GM12873 (cell line): ENCODE measurements around the gene HES7.

Experiments
- TF ChIP-seq, protein P1 (sequence below): IDR thresholded peaks from 2 replicates; pipeline ENCODE4 v1.5.1; 2012; ENCODE audit warnings: low read depth, mild to moderate bottlenecking, moderate library complexity, low read length, control low read depth; ENCODE audit not compliant: insufficient read depth; ENCODE audit errors: missing control alignments

HES7 gene

DNA sequence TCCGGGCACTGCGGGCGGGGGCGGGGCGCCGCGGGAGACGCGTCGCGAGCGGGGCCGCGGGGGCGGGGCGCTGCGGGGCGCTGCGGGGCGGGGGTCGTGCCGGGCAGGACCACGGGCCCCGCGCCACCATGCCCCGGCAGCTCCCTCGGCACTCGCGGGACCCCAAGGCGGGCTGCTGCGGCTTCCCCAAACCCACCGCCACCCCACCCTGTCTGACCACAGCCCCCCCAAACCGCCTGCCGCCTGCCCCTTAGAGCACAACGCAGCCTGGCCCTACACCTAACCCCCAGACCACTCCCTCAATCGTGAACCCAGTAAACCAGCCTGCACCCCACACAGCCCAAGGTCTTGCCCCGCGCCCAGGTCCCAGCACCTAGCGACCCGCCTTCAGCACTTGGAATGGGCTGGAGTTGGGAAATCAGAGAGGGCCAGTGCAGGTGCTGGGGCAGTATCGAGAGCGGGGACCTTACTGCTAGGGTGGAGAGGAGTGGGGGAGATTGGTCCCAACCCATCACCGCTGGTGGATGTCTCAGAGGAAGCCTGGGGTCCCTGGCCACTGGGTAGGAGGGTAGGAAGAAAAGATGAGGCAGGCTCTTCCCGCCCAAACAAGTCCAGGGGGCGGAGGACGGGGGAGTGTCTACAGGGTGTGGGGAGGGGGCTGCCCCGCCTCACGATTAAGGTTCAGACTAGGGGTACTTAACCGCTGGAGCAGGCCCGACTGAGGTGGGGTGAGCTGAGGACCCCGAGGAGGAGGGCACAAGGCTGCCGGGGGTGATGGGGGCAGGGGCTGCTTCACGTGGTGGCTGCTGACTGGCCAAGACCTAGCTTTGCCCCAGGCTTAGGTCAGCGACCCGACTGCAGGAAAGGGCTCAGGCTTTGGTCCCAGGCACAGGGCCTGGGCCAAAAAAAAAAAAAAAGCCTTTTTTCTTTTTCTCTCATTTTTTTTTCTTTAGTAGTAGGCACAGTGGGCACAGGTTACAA lies 39.4 kb upstream of the HES7 start:
- TF ChIP-seq, protein P1, sequence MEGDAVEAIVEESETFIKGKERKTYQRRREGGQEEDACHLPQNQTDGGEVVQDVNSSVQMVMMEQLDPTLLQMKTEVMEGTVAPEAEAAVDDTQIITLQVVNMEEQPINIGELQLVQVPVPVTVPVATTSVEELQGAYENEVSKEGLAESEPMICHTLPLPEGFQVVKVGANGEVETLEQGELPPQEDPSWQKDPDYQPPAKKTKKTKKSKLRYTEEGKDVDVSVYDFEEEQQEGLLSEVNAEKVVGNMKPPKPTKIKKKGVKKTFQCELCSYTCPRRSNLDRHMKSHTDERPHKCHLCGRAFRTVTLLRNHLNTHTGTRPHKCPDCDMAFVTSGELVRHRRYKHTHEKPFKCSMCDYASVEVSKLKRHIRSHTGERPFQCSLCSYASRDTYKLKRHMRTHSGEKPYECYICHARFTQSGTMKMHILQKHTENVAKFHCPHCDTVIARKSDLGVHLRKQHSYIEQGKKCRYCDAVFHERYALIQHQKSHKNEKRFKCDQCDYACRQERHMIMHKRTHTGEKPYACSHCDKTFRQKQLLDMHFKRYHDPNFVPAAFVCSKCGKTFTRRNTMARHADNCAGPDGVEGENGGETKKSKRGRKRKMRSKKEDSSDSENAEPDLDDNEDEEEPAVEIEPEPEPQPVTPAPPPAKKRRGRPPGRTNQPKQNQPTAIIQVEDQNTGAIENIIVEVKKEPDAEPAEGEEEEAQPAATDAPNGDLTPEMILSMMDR = no peak

DNA sequence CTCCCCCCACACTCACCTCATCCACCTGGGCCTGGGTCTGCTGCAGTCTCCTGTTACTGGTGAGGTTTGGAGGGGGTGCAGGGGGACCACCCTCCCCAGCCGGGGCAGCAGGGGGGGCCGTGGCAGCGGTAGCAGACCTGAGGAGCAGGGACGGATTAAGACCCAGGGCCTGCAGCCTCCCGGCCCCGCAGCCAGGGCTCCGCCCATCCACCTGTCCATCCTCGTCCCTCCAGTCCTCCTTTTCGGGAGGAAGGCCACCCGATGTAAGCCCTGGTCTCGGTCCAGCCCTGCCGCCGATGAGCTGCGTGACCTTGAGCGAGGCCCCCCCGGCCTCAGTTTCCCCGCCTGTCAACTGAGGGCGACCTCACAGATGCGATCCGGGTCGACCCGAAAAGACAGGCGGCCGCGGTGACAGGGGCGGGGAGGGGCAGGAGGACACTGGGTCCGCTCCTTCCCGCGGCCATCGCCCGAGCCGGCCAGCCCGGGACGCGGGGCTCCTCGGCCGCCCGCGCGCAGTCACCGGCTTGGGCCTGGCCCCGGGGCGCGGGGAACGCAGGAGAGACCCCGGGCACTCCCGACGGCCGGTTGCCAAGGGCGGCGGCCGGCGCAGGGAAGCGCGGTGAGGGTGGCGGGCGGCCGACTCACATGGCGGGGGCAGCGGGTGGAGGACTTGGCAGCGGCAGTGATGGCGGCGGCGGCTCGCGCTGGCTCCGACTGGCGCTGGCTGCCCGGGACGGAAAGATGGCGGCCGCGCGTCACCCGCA lies 38.5 kb upstream of the HES7 start, which contains the start of gene VAMP2:
Gene VAMP2, minus strand, starts transcription at position 716 of the 764 bp plus-strand sequence. Its CDS starts 69 bp downstream, at position 647.
- TF ChIP-seq, protein P1 = no peak

DNA sequence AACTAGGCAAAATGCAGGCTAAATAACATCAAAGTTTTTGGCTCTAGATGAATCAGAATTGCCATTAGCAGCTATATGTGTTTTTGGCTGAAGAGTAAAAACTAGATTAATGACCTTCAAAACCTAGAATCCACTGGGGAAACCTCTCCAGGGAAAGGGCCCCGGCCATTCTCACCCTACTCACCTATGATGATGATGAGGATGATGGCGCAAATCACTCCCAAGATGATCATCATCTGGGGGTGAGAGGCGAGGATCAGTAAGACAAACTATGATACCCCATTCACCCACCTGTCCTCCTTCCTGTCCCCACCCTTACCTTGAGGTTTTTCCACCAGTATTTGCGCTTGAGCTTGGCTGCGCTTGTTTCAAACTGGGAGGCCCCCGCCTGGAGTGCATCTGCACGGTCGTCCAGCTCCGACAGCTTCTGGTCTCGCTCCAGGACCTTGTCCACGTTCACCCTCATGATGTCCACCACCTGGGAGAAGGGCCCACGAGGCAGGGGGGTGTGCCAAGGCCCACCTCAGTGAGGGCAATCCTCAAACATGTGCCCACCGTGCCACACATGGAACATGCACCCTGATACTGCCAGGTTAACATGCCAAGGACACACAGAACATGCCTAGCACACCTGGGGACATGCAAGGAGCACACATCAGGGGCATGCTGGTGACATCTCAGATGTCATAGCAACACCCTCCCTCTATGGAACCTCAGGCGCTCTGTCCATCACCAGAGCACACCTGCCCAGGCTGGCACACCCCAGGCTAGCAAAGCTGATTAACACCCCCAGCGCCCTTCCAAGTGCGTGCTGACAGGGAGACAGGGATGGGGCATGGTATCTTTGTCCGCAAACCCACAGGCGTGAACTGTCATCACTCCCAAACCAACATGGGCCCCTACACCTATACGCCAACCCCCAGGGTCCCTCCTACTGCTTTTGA lies 37.7 kb upstream of the HES7 start:
- TF ChIP-seq, protein P1 = no peak

DNA sequence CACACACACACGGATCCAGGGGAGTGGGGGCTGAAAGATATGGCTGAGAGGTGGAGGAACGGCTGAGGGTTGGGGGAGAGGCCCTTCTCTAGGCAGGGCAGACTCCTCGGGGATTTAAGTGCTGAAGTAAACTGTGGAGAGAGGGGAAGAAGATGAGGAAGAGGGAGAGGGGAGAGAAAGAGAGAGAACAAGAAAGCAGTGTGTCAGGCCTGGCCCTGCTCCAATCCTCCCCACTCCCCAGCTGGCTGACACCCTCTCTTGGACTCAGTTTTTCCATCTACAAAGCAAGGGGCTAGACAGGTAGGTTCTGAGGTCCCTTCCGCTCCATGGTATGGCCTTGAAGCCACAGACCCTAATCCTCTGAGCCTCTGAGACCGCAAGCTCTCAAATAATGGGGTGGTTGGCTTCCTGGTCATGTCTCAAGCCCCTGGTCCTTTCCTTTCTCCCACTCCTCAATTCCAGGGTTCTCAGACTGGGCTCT lies 36.9 kb upstream of the HES7 start:
- TF ChIP-seq, protein P1 = no peak

DNA sequence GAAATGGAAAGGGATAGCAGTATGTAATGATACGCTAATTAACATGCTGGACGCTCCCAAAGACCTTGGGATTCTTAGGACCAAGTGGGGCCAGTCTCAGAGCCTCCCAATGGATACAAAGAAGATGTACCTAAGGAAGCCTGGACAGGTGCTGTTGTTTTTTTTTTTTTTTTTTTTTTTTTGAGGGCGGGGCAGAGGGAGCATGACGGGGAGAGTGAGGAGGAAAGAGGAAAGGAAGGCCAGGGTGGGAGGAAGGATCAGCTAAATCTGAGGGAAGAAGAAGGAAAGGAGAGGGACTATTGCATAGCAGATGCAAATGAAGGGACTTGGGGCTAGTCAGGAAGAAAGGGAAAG lies 36.3 kb upstream of the HES7 start:
- TF ChIP-seq, protein P1 = no peak

DNA sequence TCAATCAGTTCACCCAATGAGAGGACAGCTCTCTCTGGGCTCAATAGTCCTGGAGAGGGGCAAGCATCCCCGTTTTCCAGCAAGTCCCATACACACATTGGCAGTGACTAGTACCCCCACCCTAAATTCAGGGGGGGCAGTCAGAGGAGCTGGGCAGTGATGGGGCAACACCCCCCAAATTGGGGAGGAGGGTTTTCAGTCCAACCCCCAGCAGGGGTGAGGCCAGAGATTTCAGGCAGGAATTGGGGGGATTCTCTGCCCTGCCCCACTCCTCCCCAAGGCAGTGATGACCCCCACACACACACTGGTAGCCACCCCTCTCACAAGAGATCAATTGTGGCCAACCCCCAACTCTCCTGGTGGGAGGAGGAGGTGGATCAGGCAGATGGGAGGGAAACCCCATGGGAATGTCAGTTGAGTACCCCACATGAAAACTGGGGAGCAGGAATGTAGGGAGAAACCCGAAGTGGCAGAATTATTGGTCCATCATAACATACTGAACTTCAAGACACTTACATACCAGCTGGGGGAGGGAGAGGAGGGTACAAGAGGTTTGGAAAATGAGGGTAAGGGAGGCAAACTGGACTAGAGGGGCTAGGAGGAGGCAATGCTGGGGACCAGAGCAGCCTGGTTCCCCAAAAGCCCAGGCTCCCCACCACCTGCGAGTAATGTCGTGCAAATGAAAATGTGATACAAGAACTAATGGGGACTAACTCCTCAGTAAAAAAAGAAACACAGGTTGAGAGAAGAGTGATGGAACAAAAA lies 35.7 kb upstream of the HES7 start:
- TF ChIP-seq, protein P1 = peak; percentile 1
